HL-60 (cell line): ENCODE data around the gene MRPS2.

Source experiments
- DNase-seq, 2 experiments: peaks; one replicate each; pipeline ENCODE4 v3.0.0-alpha.2; 2010 to 2020; ENCODE audit warnings: low read depth in 1 of 2, low spot score in 1 of 2
- H3K27ac ChIP-seq: fragments of 250-450 bp; sonication (Bioruptor Pico); replicated peaks from 2 replicates; pipeline ENCODE4 v1.5.1; 2020; ENCODE audit warnings: mild to moderate bottlenecking, moderate library complexity
- H3K27me3 ChIP-seq: fragments of 250-450 bp; sonication (Bioruptor Pico); 2 replicates; pipeline ENCODE4 v1.5.1; 2021; ENCODE audit warnings: mild to moderate bottlenecking, moderate library complexity; ENCODE audit not compliant: insufficient read depth, poor library complexity, severe bottlenecking
- H3K4me3 ChIP-seq: replicated peaks from 2 replicates; pipeline ENCODE4 v1.5.1; 2011; ENCODE audit warnings: mild to moderate bottlenecking, control low read depth, low read length; ENCODE audit not compliant: insufficient read depth
- CTCF ChIP-seq: IDR thresholded peaks from one replicate; pipeline ENCODE4 v1.5.1; 2011; ENCODE audit warnings: low read length, control low read depth, inconsistent platforms; ENCODE audit not compliant: insufficient read depth
- GABPA ChIP-seq: IDR thresholded peaks from 2 replicates; pipeline ENCODE4 v1.6.1; 2012; ENCODE audit warnings: low read depth
- POLR2AphosphoS5 ChIP-seq: IDR thresholded peaks from 2 replicates; pipeline ENCODE4 v1.6.1; 2012; ENCODE audit warnings: low read depth
- SPI1 ChIP-seq: IDR thresholded peaks from 2 replicates; pipeline ENCODE4 v1.6.1; 2012; ENCODE audit warnings: low read depth, mild to moderate bottlenecking, borderline replicate concordance
- TF ChIP-seq, protein P1 (sequence below): IDR thresholded peaks from 2 replicates; pipeline ENCODE4 v1.6.1; 2012; ENCODE audit warnings: low read depth; ENCODE audit not compliant: insufficient replicate concordance

Gene MRPS2

GRCh38 chr9:135491764-135492163 lies 8.7 kb upstream of the MRPS2 start:
- TF ChIP-seq, protein P1, sequence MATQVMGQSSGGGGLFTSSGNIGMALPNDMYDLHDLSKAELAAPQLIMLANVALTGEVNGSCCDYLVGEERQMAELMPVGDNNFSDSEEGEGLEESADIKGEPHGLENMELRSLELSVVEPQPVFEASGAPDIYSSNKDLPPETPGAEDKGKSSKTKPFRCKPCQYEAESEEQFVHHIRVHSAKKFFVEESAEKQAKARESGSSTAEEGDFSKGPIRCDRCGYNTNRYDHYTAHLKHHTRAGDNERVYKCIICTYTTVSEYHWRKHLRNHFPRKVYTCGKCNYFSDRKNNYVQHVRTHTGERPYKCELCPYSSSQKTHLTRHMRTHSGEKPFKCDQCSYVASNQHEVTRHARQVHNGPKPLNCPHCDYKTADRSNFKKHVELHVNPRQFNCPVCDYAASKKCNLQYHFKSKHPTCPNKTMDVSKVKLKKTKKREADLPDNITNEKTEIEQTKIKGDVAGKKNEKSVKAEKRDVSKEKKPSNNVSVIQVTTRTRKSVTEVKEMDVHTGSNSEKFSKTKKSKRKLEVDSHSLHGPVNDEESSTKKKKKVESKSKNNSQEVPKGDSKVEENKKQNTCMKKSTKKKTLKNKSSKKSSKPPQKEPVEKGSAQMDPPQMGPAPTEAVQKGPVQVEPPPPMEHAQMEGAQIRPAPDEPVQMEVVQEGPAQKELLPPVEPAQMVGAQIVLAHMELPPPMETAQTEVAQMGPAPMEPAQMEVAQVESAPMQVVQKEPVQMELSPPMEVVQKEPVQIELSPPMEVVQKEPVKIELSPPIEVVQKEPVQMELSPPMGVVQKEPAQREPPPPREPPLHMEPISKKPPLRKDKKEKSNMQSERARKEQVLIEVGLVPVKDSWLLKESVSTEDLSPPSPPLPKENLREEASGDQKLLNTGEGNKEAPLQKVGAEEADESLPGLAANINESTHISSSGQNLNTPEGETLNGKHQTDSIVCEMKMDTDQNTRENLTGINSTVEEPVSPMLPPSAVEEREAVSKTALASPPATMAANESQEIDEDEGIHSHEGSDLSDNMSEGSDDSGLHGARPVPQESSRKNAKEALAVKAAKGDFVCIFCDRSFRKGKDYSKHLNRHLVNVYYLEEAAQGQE: no peak
- no peak for TF ChIP-seq CTCF
- TF ChIP-seq SPI1: no peak
- TF ChIP-seq POLR2AphosphoS5: no peak
- TF ChIP-seq GABPA: no peak
- H3K4me3 ChIP-seq: no peak overlapping the region
- H3K27ac ChIP-seq: no peak overlapping the region
- no peaks in the 10 kb centered on the region for H3K27me3 ChIP-seq
- no peak for DNase-seq

GRCh38 chr9:135492886-135493669 lies 7.4 kb upstream of the MRPS2 start:
- no peak for DNase-seq
- Histone ChIP-seq H3K27me3 (no peaks in the 10 kb centered on the region), H3K27ac (no peak overlapping the region), H3K4me3 (no peak overlapping the region)
- TF ChIP-seq GABPA (no peak), CTCF (no peak), POLR2AphosphoS5 (no peak), SPI1 (no peak)
- TF ChIP-seq, protein P1: no peak

DNA sequence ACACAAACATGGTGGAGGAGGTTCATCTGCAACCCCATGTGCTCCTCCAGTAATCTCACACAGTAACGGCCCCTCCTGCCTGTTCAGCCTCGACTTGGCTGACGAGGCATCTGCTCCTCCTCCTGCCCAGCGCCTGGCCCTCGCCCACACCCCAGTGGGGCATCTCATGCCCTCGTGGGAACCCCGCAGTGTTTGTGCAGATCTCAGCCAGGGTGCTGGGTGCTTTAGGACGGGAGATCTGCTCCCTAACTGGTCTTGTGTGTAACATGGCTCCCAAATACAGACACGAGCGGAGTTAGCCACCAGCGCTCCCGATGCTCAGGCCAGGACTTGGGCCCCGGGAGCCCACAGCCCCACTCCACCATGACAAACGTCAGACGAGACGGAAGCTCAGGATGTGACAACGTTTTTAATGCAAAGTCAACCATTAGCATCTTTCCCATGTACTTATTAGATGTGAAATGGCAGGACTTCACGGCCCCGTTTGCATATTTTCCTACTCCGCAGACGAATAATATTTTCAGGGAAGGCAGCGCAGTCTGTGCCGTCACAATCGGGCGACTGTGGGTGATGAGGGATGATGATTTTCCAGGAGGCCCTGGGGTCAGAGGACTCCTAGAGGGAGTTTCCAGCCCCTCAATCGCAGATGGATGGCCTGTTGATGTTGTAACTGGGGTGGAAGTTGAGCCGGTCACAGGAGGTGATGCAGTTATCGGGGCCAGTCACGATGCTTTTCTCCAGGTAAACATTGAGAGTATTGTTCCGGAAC lies 5.5 kb upstream of the MRPS2 start:
- TF ChIP-seq CTCF (no peak), POLR2AphosphoS5 (no peak), GABPA (no peak)
- no peak overlapping the region for H3K27ac ChIP-seq
- H3K4me3 ChIP-seq: no peak overlapping the region
- no peaks in the 10 kb centered on the region for H3K27me3 ChIP-seq
- no peak for DNase-seq
